Esophagus squamous epithelium (tissue), 4 donors: ENCODE measurements around the gene SLC25A13.

ENCODE experiments used
- POLR2A ChIP-seq, 4 donors: fragments of 450-650 bp; IDR thresholded peaks; one replicate each; pipeline ENCODE4 v1.6.1; 2017; ENCODE audit warnings: antibody characterized with exemption in 4 of 4, mild to moderate bottlenecking in 4 of 4, moderate library complexity in 3 of 4
- TF ChIP-seq, protein P1 (sequence below), 6 experiments: fragments of 450-650 bp in 4 of 6; fragments of 200-600 bp in 2 of 6; sonication (generic) in 2 of 6; IDR thresholded peaks; one replicate each; pipeline ENCODE4 v1.5.1; 2016 to 2019; ENCODE audit warnings: antibody characterized with exemption in 6 of 6, mild to moderate bottlenecking in 4 of 6, moderate library complexity in 4 of 6

DNA sequence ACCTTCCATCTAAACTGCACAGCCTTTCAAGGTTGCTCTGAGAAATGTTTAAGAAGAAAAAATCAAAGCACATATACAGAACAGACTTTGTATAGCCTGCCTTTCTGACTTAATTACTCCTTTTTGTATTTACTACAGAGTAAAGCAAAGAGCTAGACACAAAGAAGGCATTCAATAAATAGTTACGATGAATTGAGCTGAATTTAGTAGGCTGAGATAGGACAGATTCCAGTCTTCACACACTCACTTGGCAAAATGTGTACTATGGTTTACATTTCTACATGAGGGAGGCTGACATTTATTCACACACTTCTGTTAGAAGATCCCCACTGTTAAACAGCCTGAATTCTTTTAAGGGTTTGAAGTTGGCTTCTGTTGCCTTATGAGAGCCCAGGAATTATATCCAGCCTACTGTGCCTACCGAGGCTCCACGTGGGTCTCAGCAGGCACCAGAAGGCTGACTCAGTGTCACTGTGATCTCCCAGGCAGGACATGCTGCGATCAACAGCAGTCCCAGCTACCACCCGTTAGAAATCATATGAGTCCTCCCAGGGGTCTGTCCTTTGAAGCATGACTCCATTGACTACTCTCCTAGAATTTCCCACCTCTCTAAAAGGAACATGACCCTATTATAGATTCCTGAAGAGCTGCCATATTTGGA, 24.5 kb upstream of the SLC25A13 start:
- TF ChIP-seq, protein P1, sequence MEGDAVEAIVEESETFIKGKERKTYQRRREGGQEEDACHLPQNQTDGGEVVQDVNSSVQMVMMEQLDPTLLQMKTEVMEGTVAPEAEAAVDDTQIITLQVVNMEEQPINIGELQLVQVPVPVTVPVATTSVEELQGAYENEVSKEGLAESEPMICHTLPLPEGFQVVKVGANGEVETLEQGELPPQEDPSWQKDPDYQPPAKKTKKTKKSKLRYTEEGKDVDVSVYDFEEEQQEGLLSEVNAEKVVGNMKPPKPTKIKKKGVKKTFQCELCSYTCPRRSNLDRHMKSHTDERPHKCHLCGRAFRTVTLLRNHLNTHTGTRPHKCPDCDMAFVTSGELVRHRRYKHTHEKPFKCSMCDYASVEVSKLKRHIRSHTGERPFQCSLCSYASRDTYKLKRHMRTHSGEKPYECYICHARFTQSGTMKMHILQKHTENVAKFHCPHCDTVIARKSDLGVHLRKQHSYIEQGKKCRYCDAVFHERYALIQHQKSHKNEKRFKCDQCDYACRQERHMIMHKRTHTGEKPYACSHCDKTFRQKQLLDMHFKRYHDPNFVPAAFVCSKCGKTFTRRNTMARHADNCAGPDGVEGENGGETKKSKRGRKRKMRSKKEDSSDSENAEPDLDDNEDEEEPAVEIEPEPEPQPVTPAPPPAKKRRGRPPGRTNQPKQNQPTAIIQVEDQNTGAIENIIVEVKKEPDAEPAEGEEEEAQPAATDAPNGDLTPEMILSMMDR (IDR thresholded peaks at IDR 0.05): no peak
- no peak for TF ChIP-seq POLR2A (IDR thresholded peaks at IDR 0.05)
